ENCODE results near the gene STRN4. TPM values are rescaled to one million over a fixed set of nuclear protein-coding genes. Genes with fewer than 3 reads are reported as not detected.

The STRN4 gene
- total RNA-seq, 2 donors from 2014 or later = 142 to 155 TPM

- TF ChIP-seq, protein P1, sequence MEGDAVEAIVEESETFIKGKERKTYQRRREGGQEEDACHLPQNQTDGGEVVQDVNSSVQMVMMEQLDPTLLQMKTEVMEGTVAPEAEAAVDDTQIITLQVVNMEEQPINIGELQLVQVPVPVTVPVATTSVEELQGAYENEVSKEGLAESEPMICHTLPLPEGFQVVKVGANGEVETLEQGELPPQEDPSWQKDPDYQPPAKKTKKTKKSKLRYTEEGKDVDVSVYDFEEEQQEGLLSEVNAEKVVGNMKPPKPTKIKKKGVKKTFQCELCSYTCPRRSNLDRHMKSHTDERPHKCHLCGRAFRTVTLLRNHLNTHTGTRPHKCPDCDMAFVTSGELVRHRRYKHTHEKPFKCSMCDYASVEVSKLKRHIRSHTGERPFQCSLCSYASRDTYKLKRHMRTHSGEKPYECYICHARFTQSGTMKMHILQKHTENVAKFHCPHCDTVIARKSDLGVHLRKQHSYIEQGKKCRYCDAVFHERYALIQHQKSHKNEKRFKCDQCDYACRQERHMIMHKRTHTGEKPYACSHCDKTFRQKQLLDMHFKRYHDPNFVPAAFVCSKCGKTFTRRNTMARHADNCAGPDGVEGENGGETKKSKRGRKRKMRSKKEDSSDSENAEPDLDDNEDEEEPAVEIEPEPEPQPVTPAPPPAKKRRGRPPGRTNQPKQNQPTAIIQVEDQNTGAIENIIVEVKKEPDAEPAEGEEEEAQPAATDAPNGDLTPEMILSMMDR (conservative IDR thresholded peaks at IDR 0.05) = no peak
- Mint-ChIP-seq H3K36me3 (ENCODE audit: low read depth) (peaks cover 20% of the 10 kb centered on the region), H3K4me1 (peaks cover 13% of the 10 kb centered on the region), H3K27ac (peak overlapping the region; percentile 93), H3K9me3 (no peaks in the 10 kb centered on the region), H3K4me3 (peak overlapping the region; percentile 94), H3K27me3 (ENCODE audit: insufficient read depth) (no peaks in the 10 kb centered on the region)
- peak overlapping the region; percentile 96 for H3K4me3 ChIP-seq (ENCODE audit: low read length)
- H3K36me3 ChIP-seq (ENCODE audit: control insufficient read depth, insufficient read depth, low read length) = peaks cover 8% of the 10 kb centered on the region
- 0 to 1% methylated on average over 16 to 20 of the region's 20 CpGs for WGBS, 2 experiments (ENCODE audit: insufficient coverage in 1 of 2, insufficient read length in 1 of 2)
- peak overlapping the region; percentile 41 for H3K27ac ChIP-seq (ENCODE audit: low read depth, low read length)
- no peaks in the 10 kb centered on the region for H3K9me3 ChIP-seq (ENCODE audit: control insufficient read depth, low read length)
- H3K9ac ChIP-seq (ENCODE audit: extremely low read depth, low read length, poor library complexity, severe bottlenecking) = peak overlapping the region; percentile 86
- no peaks in the 10 kb centered on the region for H3K27me3 ChIP-seq (ENCODE audit: control insufficient read depth, insufficient read depth, low read length, poor library complexity, severe bottlenecking)
- no peak for DNase-seq
- H3K4me1 ChIP-seq (ENCODE audit: control insufficient read depth, insufficient read depth, low read length) = no peaks in the 10 kb centered on the region
These were observed 29.6 kb downstream of the STRN4 start for GRCh38 chr19:46716672-46717033.

DNA sequence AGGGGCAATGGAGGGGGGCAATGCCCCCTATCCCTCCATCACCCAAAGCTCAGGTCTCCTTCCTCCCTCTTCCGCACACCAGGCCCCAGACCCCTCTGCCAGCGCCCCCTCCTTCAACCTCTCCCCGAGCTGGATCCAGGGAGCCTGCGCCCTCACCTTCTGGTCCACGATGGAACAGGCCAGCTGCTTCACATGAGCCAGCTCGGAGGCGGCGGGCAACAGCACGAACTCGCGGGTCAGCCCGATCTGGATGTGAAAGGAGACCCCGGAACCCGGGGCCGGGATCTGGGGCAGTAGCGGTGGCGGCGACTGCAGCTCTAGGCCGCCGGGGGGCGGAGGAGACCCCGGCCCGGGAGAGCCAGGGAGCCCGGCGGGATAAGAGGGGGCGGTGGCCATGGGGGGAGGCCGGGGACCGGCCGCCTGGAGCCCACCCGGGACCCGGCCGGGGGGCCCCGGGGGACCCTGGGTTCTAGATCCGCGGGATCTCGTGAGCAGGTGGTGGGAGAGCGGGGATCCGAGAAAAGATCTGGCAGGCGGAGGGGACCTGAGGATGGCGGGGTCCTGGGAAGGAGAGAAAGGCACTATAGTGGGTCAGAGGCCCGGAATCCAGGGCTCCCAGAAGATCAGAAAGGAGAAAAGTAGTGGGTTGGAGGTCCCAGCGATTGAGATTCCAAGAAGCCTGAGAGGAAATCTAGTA, 30.1 kb downstream of the STRN4 start:
- peaks cover 13% of the 10 kb centered on the region for H3K4me1 Mint-ChIP-seq
- H3K9ac ChIP-seq (ENCODE audit: extremely low read depth, low read length, poor library complexity, severe bottlenecking) = peak overlapping the region; percentile 86
- peak overlapping the region; percentile 93 for H3K27ac Mint-ChIP-seq
- peak overlapping the region; percentile 41 for H3K27ac ChIP-seq (ENCODE audit: low read depth, low read length)
- H3K4me3 ChIP-seq (ENCODE audit: low read length) = peak overlapping the region; percentile 96
- no peaks in the 10 kb centered on the region for H3K27me3 Mint-ChIP-seq (ENCODE audit: insufficient read depth)
- H3K9me3 Mint-ChIP-seq = no peaks in the 10 kb centered on the region
- H3K9me3 ChIP-seq (ENCODE audit: control insufficient read depth, low read length) = no peaks in the 10 kb centered on the region
- H3K4me3 Mint-ChIP-seq = peak overlapping the region; percentile 94
- H3K36me3 Mint-ChIP-seq (ENCODE audit: low read depth) = peaks cover 18% of the 10 kb centered on the region
- WGBS, 2 experiments (ENCODE audit: insufficient coverage in 1 of 2, insufficient read length in 1 of 2) = 0 to 2% methylated on average over 11 to 42 of the region's 42 CpGs
- peak; percentile 82 for DNase-seq
- H3K4me1 ChIP-seq (ENCODE audit: control insufficient read depth, insufficient read depth, low read length) = no peaks in the 10 kb centered on the region
- TF ChIP-seq, protein P1 (conservative IDR thresholded peaks at IDR 0.05) = peak; percentile 66
- H3K27me3 ChIP-seq (ENCODE audit: control insufficient read depth, insufficient read depth, low read length, poor library complexity, severe bottlenecking) = no peaks in the 10 kb centered on the region
- H3K36me3 ChIP-seq (ENCODE audit: control insufficient read depth, insufficient read depth, low read length) = peaks cover 5% of the 10 kb centered on the region

DNA sequence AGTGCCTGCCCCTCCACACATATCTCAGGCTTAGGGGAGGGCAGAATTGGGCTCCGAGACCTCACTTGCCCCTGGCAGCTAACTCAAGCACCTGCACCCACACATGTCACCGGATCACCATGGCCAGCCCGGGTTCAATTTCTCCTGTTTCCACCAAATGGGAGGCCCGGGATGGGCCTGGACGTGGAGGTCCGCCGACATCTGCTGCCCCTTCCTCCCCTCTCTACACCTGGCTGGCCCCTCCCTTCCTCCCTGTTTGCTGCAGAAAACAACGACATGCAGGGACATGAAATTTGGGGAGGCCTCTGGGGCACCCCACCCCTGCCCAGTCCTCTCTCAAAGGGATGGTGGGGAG, 30.7 kb downstream of the STRN4 start:
- Mint-ChIP-seq H3K4me1 (peaks cover 13% of the 10 kb centered on the region), H3K4me3 (peak overlapping the region; percentile 94), H3K27me3 (ENCODE audit: insufficient read depth) (no peaks in the 10 kb centered on the region), H3K27ac (peak overlapping the region; percentile 93), H3K9me3 (no peaks in the 10 kb centered on the region), H3K36me3 (ENCODE audit: low read depth) (peaks cover 19% of the 10 kb centered on the region)
- no peaks in the 10 kb centered on the region for H3K9me3 ChIP-seq (ENCODE audit: control insufficient read depth, low read length)
- DNase-seq = peak; percentile 71
- TF ChIP-seq, protein P1 (conservative IDR thresholded peaks at IDR 0.05) = no peak
- H3K4me3 ChIP-seq (ENCODE audit: low read length) = peak overlapping the region; percentile 96
- peaks cover 9% of the 10 kb centered on the region for H3K36me3 ChIP-seq (ENCODE audit: control insufficient read depth, insufficient read depth, low read length)
- H3K9ac ChIP-seq (ENCODE audit: extremely low read depth, low read length, poor library complexity, severe bottlenecking) = peak overlapping the region; percentile 86
- no peak overlapping the region for H3K27ac ChIP-seq (ENCODE audit: low read depth, low read length)
- H3K4me1 ChIP-seq (ENCODE audit: control insufficient read depth, insufficient read depth, low read length) = no peaks in the 10 kb centered on the region
- 9 to 25% methylated on average over 7 to 8 of the region's 8 CpGs for WGBS, 2 experiments (ENCODE audit: insufficient coverage in 1 of 2, insufficient read length in 1 of 2)
- H3K27me3 ChIP-seq (ENCODE audit: control insufficient read depth, insufficient read depth, low read length, poor library complexity, severe bottlenecking) = no peaks in the 10 kb centered on the region

Data from endodermal cell (in vitro differentiated cells).